Prostate gland (tissue), 2 donors: ENCODE measurements around the gene DEDD2. TPM values are rescaled to one million over a fixed set of nuclear protein-coding genes. Genes with fewer than 3 reads are reported as not detected.

Experiments
- DNase-seq: peaks from one replicate; pipeline ENCODE4 v3.0.0-alpha.2; 2019; ENCODE audit warnings: low spot score
- H3K27ac ChIP-seq, 2 donors: fragments of 200-600 bp; sonication (generic); 2 replicates each; pipeline ENCODE4 v1.5.1; 2017 to 2019
- H3K27me3 ChIP-seq: fragments of 200-600 bp; sonication (generic); replicated peaks from 2 replicates; pipeline ENCODE4 v1.5.1; 2019; ENCODE audit not compliant: insufficient read depth
- H3K36me3 ChIP-seq, 2 donors: fragments of 200-600 bp; sonication (generic); 1 replicate in 1 of 2; 2 replicates in 1 of 2; pipeline versions ENCODE4 v1.5.1 to v1.8.1; 2017 to 2019
- H3K4me1 ChIP-seq: fragments of 200-600 bp; sonication (generic); replicated peaks from 2 replicates; pipeline ENCODE4 v1.5.1; 2019
- H3K4me3 ChIP-seq, 2 donors: fragments of 200-600 bp; sonication (generic); 2 replicates each; pipeline ENCODE4 v1.5.1; 2017 to 2019
- H3K9me3 ChIP-seq: fragments of 200-600 bp; sonication (generic); 2 replicates; pipeline ENCODE4 v1.5.1; 2017
- POLR2A ChIP-seq: fragments of 450-650 bp; IDR thresholded peaks from one replicate; pipeline ENCODE4 v1.6.1; 2016; ENCODE audit warnings: antibody characterized with exemption, mild to moderate bottlenecking
- POLR2AphosphoS5 ChIP-seq: sonication (generic); formaldehyde crosslinking; IDR thresholded peaks from one replicate; pipeline ENCODE4 v1.6.1; 2017; ENCODE audit warnings: antibody characterized with exemption
- WGBS: methylation state at CpG from one replicate; pipeline ENCODE4 v1.1.5; 2018; 5-methylcytosine and 5-hydroxymethylcytosine counted together
- intact Hi-C: fragments of 100-400 bp; cut with DNase I; formaldehyde crosslinking; loops from one replicate; pipeline ENCODE4 v1.14.2; 2022
- total RNA-seq, 2 donors: library from RNA; depleted of rRNA; stranded (reverse); fragments of >200 nt; gene quantifications; one replicate each; pipeline ENCODE4 v1.1.0, GENCODE V29; 2016
- TF ChIP-seq, protein P1 (sequence below), 4 experiments: fragments of 200-600 bp in 2 of 4; fragments of 450-650 bp in 2 of 4; sonication (generic) in 2 of 4; IDR thresholded peaks; 1 replicate in 3 of 4; 2 replicates in 1 of 4; pipeline ENCODE4 v1.5.1; 2016 to 2019; ENCODE audit warnings: antibody characterized with exemption in 4 of 4, mild to moderate bottlenecking in 2 of 4, moderate library complexity in 2 of 4

DEDD2 gene
- total RNA-seq, 2 donors from 2014 or later = 70.3 to 98.1 TPM

- no peak for DNase-seq
- Histone ChIP-seq H3K27me3 (no peaks in the 10 kb centered on the region), H3K4me1 (no peaks in the 10 kb centered on the region), H3K4me3 (no peak overlapping the region), H3K9me3 (no peaks in the 10 kb centered on the region), H3K27ac (no peak overlapping the region), H3K36me3 (peaks cover 16 to 22% of the 10 kb centered on the region in 2 donors)
- intact Hi-C loops = no loop called here
- 69% methylated on average over 4 of the region's 4 CpGs for WGBS
- TF ChIP-seq, protein P1, sequence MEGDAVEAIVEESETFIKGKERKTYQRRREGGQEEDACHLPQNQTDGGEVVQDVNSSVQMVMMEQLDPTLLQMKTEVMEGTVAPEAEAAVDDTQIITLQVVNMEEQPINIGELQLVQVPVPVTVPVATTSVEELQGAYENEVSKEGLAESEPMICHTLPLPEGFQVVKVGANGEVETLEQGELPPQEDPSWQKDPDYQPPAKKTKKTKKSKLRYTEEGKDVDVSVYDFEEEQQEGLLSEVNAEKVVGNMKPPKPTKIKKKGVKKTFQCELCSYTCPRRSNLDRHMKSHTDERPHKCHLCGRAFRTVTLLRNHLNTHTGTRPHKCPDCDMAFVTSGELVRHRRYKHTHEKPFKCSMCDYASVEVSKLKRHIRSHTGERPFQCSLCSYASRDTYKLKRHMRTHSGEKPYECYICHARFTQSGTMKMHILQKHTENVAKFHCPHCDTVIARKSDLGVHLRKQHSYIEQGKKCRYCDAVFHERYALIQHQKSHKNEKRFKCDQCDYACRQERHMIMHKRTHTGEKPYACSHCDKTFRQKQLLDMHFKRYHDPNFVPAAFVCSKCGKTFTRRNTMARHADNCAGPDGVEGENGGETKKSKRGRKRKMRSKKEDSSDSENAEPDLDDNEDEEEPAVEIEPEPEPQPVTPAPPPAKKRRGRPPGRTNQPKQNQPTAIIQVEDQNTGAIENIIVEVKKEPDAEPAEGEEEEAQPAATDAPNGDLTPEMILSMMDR (IDR thresholded peaks at IDR 0.05) = no peak
- no peak for TF ChIP-seq POLR2A
- TF ChIP-seq POLR2AphosphoS5 = no peak
Observed at GRCh38 chr19:42229301-42229854, 11.9 kb upstream of the DEDD2 start.

GRCh38 chr19:42228641-42229040 lies 11.2 kb upstream of the DEDD2 start:
- TF ChIP-seq POLR2AphosphoS5 = no peak
- TF ChIP-seq, protein P1 (IDR thresholded peaks at IDR 0.05) = no peak
- TF ChIP-seq POLR2A = no peak
- Histone ChIP-seq H3K36me3 (peaks cover 12 to 25% of the 10 kb centered on the region in 2 donors), H3K9me3 (no peaks in the 10 kb centered on the region), H3K27me3 (no peaks in the 10 kb centered on the region), H3K4me1 (no peaks in the 10 kb centered on the region), H3K27ac (no peak overlapping the region), H3K4me3 (no peak overlapping the region)
- DNase-seq = no peak
- WGBS = 66% methylated on average over 4 of the region's 4 CpGs
- intact Hi-C loops = no loop called here

- H3K9me3 ChIP-seq = no peaks in the 10 kb centered on the region
- no peak for DNase-seq
- H3K4me3 ChIP-seq = no peak overlapping the region
- TF ChIP-seq POLR2A = no peak
- no peak for TF ChIP-seq POLR2AphosphoS5
- TF ChIP-seq, protein P1 (IDR thresholded peaks at IDR 0.05) = no peak
- H3K4me1 ChIP-seq = no peaks in the 10 kb centered on the region
- H3K27me3 ChIP-seq = no peaks in the 10 kb centered on the region
- peaks cover 12 to 25% of the 10 kb centered on the region in 2 donors for H3K36me3 ChIP-seq
- no peak overlapping the region for H3K27ac ChIP-seq
- 88% methylated on average over 1 of the region's 1 CpG for WGBS
- intact Hi-C loops = no loop called here
Observed at GRCh38 chr19:42226886-42227285, 9.4 kb upstream of the DEDD2 start.

GRCh38 chr19:42225718-42226292 lies 8.3 kb upstream of the DEDD2 start:
- Histone ChIP-seq H3K36me3 (peaks cover 12 to 25% of the 10 kb centered on the region in 2 donors), H3K9me3 (no peaks in the 10 kb centered on the region), H3K27ac (no peak overlapping the region), H3K4me1 (peaks cover 4% of the 10 kb centered on the region), H3K4me3 (no peak overlapping the region), H3K27me3 (no peaks in the 10 kb centered on the region)
- no peak for DNase-seq
- 92% methylated on average over 33 of the region's 33 CpGs for WGBS
- TF ChIP-seq, protein P1 (IDR thresholded peaks at IDR 0.05) = no peak
- TF ChIP-seq POLR2AphosphoS5 (no peak), POLR2A (no peak)
- intact Hi-C loops = no loop called here
